GM19099 (cell line): ENCODE results near the gene SEC31A.

Experiments
- POLR2A ChIP-seq: IDR thresholded peaks from 3 replicates; pipeline ENCODE4 v1.6.1; 2011; ENCODE audit warnings: low read depth; ENCODE audit not compliant: insufficient read length; ENCODE audit errors: extremely low read depth

The SEC31A gene

GRCh38 chr4:82789025-82789776, 101.8 kb downstream of the SEC31A start:
- TF ChIP-seq POLR2A: no peak

GRCh38 chr4:82787342-82787741, 103.6 kb downstream of the SEC31A start:
- TF ChIP-seq POLR2A: no peak

- no peak for TF ChIP-seq POLR2A
Observed at GRCh38 chr4:82786828-82787227, 104.1 kb downstream of the SEC31A start.

DNA sequence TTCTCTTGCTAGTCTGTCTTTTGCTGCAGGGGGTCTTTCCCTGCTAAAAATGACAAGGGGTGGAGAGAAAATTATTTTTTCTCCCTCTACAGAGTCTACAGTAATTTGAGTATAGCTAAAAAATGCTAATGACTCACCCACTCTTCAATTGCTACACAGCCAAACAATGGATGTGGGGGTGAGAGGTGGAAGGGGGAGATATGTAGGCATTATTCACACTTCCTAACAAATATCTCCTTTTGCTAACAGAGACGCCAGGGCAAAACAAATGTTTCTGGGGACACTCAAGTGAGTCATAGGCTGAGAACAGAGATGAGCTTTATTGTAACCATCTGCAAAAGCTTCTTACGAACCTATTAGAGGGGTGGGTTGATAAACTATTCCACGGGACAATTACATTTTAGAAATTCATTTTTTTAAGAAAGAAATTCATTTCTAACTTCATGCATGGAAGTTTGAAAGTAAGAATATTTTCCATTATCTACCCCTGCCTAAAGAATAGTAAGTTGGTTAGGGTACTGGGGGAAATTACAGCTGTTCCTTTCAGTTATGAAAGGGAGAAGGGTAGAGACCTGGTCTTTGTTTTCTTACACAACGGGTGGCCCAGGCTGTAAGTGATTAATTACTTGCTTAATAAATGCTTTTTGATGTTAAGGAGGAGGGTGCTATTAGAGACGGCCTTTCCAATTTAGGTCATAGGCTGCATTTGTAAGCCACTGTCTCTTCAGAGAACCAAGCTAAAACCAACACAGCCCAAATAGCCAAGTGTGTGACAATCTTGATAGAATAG, 105.1 kb downstream of the SEC31A start:
- TF ChIP-seq POLR2A: no peak

- TF ChIP-seq POLR2A: no peak
Observed at GRCh38 chr4:82784681-82785610, 106.0 kb downstream of the SEC31A start.

DNA sequence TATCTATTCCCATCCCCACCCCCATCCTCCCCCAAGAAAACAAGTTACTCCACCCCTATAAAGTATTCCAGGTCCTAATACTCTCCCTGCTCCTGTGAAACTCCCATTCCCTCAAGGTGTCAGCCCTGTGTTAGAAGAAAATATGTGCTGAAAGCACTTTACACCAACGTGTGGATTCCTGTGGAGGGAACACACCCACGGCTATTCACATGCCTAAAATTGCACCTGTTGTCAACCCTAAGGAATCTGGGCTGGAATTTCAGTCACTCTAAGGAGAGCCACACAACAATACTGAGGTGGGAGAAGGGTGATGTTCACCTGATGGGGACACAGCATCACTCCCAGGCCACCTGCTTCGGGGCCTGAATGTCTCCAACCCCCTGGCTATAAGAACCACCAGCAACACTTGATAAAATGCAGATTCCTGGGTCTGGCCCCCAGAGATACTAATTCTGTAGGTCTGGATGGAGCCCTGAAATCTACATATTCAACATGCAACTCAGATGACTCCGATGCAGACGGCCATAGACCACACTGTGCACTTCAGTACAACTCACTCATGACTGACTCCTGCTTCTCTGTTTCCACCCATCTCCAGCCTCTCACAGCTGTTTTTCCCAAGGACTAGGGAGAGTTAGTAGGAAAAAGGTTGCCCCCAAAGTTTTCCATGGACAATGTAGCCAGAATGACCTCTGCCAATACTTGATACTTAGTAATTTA, 108.2 kb downstream of the SEC31A start:
- no peak for TF ChIP-seq POLR2A

GRCh38 chr4:82780752-82781231, 110.2 kb downstream of the SEC31A start:
- no peak for TF ChIP-seq POLR2A

GRCh38 chr4:82780170-82780751, 110.7 kb downstream of the SEC31A start:
- no peak for TF ChIP-seq POLR2A

DNA sequence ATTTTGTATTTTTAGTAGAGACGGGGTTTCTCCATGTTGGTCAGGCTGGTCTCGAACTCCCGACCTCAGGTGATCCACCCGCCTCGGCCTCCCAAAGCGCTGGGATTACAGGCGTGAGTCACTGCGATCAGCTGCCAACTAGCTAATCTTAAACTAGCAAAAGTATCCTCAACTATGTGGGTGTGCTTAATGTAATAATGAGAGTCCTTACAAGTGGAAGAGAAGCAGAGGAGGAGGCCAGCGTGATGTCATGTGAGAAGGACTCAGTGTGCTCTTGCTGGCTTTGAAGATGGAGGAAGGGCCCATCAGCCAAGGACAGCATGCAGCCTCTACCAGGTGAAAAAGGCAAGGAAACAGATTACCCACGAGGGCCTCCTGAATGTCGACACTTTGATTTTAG, 111.9 kb downstream of the SEC31A start:
- no peak for TF ChIP-seq POLR2A

DNA sequence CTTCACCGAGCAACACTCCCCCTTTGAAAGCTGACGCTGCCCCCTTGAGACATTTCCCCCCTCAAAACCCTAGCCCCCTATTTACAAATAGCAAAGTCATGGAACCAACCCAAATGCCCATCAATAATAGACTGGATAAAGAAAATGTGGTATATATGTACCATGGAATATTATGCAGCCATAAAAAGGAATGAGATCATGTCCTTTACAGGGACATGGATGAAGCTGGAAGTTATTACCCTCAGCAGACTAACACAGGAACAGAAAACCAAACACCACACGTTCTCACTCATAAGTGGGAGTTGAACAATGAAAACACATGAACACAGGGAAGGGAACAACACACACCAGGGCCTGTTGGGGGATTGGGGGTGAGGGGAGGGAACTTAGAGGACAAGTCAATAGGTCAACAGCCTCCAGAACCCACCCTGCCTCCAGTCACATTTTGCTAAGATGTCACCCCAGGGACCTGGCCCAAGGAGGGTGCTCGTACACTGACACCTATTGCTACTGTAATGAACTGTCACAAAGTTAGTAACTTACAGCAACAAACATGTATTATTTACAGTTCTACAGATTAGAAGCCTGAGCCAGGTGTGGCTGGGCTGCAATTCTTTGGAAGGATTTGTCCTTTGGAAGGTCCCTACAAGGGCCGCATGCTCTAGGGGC, 113.0 kb downstream of the SEC31A start:
- no peak for TF ChIP-seq POLR2A

DNA sequence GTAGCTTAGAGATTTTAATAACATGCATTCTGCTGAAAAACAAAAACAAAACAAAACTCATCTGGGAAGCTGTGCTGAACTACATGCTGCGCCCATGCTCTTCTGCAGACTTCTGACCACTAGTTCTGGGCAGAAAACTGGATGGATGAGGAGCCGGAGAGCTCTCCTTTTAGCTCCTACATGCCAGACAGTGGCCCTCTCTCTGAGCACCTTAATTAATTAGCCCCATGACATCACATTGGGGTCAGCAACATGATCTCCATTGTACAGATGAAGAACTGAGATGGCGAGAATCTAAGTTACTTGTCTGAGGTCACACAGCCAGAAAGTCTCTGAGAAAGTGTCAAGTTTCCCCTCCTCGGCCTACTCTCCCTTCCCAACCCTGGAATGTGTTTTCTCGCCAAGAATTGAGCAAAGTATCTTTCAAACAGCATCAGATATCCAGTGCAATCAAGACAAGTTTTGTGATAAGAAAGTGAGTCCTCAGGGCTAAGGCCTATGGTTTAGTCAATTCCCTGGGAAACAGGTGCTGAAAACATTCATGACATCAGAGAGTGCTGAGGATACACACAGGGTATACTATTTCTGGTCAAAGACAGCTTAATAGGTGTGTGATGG, 113.9 kb downstream of the SEC31A start:
- no peak for TF ChIP-seq POLR2A

- TF ChIP-seq POLR2A: no peak
Observed at GRCh38 chr4:82775243-82775642, 115.7 kb downstream of the SEC31A start.

- TF ChIP-seq POLR2A: no peak
Observed at GRCh38 chr4:82774711-82775171, 116.2 kb downstream of the SEC31A start.
